ENCODE measurements around the gene ALPI. TPM values are rescaled to one million over a fixed set of nuclear protein-coding genes. Genes with fewer than 3 reads are reported as not detected.
"Not testable (repeated sequence)": the region's sequence is repeated elsewhere in the genome, so short reads cannot be mapped to it uniquely, and the experiment has no call there.

Gene ALPI
- total RNA-seq, 1 experiment from 2014 or later: not detected

DNA sequence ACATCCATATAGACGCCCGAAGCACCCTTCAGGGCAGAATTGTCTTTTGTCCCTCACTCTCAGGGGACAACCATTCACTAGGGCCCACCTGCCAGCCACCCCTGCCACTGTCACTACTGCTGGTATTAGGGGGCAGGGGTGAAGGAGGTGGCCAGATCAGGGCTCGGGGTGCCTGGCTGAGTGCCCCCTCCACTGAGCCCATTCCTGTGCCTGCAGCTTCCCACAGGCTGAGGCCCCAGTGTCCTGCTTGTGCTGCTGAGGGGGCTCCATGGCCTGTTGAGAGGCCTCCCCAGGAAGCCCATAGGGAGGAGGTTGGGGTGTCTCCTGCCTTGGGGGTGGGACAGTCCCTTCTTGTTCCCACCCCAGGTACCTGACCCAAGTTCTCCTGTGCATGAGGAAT is 4.3 kb upstream of the ALPI start:
- H3K36me3 ChIP-seq (ENCODE audit: control insufficient read depth in 1 of 2, insufficient read depth in 2 of 2, low read length in 2 of 2); H2AFZ ChIP-seq (ENCODE audit: low read depth, low read length, poor library complexity, severe bottlenecking); H3K27me3 ChIP-seq (ENCODE audit: insufficient read depth, low read length); H3K27ac ChIP-seq (ENCODE audit: low read depth, low read length); ATAC-seq; H3K4me2 ChIP-seq (ENCODE audit: low read length); CTCF ChIA-PET; H4K20me1 ChIP-seq (ENCODE audit: insufficient read depth); H3K9ac ChIP-seq (ENCODE audit: low read length); RAD21 ChIA-PET (ENCODE audit: low non-redundant PET in 1 of 2, low total read pairs in 2 of 2, uncharacterized antibody in 2 of 2, unreplicated experiment in 2 of 2); H3K4me3 ChIP-seq (replicated peaks in 1 of 2; ENCODE audit: low read depth in 1 of 2, low read length in 2 of 2); POLR2A ChIA-PET; DNase-seq (ENCODE audit: low read depth, low spot score); H3K79me2 ChIP-seq (ENCODE audit: insufficient read depth, low read length); H3K9me2 ChIP-seq (ENCODE audit: insufficient read depth); BruUV-seq (replicated peaks); intact Hi-C loops (cut with micrococcal nuclease); H3K9me3 ChIP-seq (ENCODE audit: control insufficient read depth in 1 of 2, insufficient read depth in 1 of 2, low read depth in 1 of 2, low read length in 2 of 2); H3K4me1 ChIP-seq (ENCODE audit: control insufficient read depth in 1 of 2, insufficient read depth in 2 of 2, low read length in 2 of 2): not testable (repeated sequence)

DNA sequence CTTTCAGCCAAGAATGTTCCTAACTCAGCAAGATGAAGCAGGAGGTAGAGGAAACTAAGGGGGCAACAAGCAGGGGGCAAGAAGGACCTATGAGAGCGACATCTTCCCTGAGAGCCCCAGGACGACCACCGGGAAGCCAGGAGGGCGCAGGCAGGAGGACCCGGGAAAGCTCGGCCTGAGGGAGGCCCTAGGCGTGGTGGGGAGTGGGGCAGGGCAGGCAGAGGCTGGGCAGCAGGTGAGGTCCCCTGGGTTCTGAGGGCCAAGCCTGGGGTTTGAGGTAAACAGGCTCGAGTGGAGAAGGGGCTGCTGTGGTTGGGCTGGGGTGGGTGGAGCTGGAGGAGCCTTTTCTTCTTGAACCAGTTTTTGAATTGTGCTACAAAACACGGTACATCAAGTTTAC is 1.3 kb upstream of the ALPI start:
- Histone ChIP-seq H3K27me3 (ENCODE audit: insufficient read depth, low read length) (no peaks in the 10 kb centered on the region; the same call in 1 of the 2 replicates), H3K36me3 (ENCODE audit: control insufficient read depth in 1 of 2, insufficient read depth in 2 of 2, low read length in 2 of 2) (no peaks in the 10 kb centered on the region), H3K27ac (ENCODE audit: low read depth, low read length) (no peak overlapping the region), H3K9me2 (ENCODE audit: insufficient read depth) (no peaks in the 10 kb centered on the region), H3K4me1 (ENCODE audit: control insufficient read depth in 1 of 2, insufficient read depth in 2 of 2, low read length in 2 of 2) (no peaks in the 10 kb centered on the region), H3K9me3 (ENCODE audit: control insufficient read depth in 1 of 2, insufficient read depth in 1 of 2, low read depth in 1 of 2, low read length in 2 of 2) (no peaks in the 10 kb centered on the region), H3K79me2 (ENCODE audit: insufficient read depth, low read length) (no peaks in the 10 kb centered on the region), H3K4me2 (ENCODE audit: low read length) (no peak overlapping the region), H3K9ac (ENCODE audit: low read length) (no peak overlapping the region), H3K4me3 (replicated peaks in 1 of 2; ENCODE audit: low read depth in 1 of 2, low read length in 2 of 2) (no peak overlapping the region), H2AFZ (ENCODE audit: low read depth, low read length, poor library complexity, severe bottlenecking) (no peak overlapping the region), H4K20me1 (ENCODE audit: insufficient read depth) (no peaks in the 10 kb centered on the region)
- ChIA-PET CTCF (no interaction called here), RAD21 (ENCODE audit: low non-redundant PET in 1 of 2, low total read pairs in 2 of 2, uncharacterized antibody in 2 of 2, unreplicated experiment in 2 of 2) (no interaction called here), POLR2A (no interaction called here)
- no TSS peak for BruUV-seq (replicated peaks)
- DNase-seq (ENCODE audit: low read depth, low spot score) (no peak), ATAC-seq (no peak)
- intact Hi-C loops (cut with micrococcal nuclease): no loop called here
- no peak for TF ChIP-seq YY1 (IDR thresholded peaks at IDR 0.05; ENCODE audit: extremely low read depth, insufficient replicate concordance, low read depth, low read length)
- no peak for TF ChIP-seq SP1 (IDR thresholded peaks at IDR 0.05; ENCODE audit: low read depth)
- TF ChIP-seq, protein P1, sequence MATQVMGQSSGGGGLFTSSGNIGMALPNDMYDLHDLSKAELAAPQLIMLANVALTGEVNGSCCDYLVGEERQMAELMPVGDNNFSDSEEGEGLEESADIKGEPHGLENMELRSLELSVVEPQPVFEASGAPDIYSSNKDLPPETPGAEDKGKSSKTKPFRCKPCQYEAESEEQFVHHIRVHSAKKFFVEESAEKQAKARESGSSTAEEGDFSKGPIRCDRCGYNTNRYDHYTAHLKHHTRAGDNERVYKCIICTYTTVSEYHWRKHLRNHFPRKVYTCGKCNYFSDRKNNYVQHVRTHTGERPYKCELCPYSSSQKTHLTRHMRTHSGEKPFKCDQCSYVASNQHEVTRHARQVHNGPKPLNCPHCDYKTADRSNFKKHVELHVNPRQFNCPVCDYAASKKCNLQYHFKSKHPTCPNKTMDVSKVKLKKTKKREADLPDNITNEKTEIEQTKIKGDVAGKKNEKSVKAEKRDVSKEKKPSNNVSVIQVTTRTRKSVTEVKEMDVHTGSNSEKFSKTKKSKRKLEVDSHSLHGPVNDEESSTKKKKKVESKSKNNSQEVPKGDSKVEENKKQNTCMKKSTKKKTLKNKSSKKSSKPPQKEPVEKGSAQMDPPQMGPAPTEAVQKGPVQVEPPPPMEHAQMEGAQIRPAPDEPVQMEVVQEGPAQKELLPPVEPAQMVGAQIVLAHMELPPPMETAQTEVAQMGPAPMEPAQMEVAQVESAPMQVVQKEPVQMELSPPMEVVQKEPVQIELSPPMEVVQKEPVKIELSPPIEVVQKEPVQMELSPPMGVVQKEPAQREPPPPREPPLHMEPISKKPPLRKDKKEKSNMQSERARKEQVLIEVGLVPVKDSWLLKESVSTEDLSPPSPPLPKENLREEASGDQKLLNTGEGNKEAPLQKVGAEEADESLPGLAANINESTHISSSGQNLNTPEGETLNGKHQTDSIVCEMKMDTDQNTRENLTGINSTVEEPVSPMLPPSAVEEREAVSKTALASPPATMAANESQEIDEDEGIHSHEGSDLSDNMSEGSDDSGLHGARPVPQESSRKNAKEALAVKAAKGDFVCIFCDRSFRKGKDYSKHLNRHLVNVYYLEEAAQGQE (IDR thresholded peaks at IDR 0.05; ENCODE audit: low read depth): no peak
- TF ChIP-seq, protein P2, sequence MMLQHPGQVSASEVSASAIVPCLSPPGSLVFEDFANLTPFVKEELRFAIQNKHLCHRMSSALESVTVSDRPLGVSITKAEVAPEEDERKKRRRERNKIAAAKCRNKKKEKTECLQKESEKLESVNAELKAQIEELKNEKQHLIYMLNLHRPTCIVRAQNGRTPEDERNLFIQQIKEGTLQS (IDR thresholded peaks at IDR 0.05): no peak
- TF ChIP-seq, protein P3, sequence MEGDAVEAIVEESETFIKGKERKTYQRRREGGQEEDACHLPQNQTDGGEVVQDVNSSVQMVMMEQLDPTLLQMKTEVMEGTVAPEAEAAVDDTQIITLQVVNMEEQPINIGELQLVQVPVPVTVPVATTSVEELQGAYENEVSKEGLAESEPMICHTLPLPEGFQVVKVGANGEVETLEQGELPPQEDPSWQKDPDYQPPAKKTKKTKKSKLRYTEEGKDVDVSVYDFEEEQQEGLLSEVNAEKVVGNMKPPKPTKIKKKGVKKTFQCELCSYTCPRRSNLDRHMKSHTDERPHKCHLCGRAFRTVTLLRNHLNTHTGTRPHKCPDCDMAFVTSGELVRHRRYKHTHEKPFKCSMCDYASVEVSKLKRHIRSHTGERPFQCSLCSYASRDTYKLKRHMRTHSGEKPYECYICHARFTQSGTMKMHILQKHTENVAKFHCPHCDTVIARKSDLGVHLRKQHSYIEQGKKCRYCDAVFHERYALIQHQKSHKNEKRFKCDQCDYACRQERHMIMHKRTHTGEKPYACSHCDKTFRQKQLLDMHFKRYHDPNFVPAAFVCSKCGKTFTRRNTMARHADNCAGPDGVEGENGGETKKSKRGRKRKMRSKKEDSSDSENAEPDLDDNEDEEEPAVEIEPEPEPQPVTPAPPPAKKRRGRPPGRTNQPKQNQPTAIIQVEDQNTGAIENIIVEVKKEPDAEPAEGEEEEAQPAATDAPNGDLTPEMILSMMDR (IDR thresholded peaks at IDR 0.05 in 2 of 3, conservative IDR thresholded peaks at IDR 0.05 in 1 of 3; ENCODE audit: borderline replicate concordance in 1 of 3, insufficient read depth in 1 of 3, low read depth in 2 of 3, low read length in 2 of 3): no peak
- TF ChIP-seq EZH2phosphoT487 (IDR thresholded peaks at IDR 0.05; ENCODE audit: borderline replicate concordance): no peak
- no peak for TF ChIP-seq ELF1 (IDR thresholded peaks at IDR 0.05; ENCODE audit: borderline replicate concordance, low read depth)
- TF ChIP-seq ZNF274 (IDR thresholded peaks at IDR 0.05; ENCODE audit: low read depth, low read length): no peak
- TF ChIP-seq SIN3A (IDR thresholded peaks at IDR 0.05; ENCODE audit: low read depth): no peak
- TF ChIP-seq FOSL1 (IDR thresholded peaks at IDR 0.05; ENCODE audit: low read depth): no peak
- no peak for TF ChIP-seq ZFX (IDR thresholded peaks at IDR 0.05)
- no peak for TF ChIP-seq JUND (IDR thresholded peaks at IDR 0.05)
- no peak for TF ChIP-seq TCF7L2 (IDR thresholded peaks at IDR 0.05; ENCODE audit: borderline replicate concordance, extremely low read depth, insufficient read depth, insufficient read length)

All from HCT116 (cell line).